ENCODE results near the gene BORCS5.

DNA sequence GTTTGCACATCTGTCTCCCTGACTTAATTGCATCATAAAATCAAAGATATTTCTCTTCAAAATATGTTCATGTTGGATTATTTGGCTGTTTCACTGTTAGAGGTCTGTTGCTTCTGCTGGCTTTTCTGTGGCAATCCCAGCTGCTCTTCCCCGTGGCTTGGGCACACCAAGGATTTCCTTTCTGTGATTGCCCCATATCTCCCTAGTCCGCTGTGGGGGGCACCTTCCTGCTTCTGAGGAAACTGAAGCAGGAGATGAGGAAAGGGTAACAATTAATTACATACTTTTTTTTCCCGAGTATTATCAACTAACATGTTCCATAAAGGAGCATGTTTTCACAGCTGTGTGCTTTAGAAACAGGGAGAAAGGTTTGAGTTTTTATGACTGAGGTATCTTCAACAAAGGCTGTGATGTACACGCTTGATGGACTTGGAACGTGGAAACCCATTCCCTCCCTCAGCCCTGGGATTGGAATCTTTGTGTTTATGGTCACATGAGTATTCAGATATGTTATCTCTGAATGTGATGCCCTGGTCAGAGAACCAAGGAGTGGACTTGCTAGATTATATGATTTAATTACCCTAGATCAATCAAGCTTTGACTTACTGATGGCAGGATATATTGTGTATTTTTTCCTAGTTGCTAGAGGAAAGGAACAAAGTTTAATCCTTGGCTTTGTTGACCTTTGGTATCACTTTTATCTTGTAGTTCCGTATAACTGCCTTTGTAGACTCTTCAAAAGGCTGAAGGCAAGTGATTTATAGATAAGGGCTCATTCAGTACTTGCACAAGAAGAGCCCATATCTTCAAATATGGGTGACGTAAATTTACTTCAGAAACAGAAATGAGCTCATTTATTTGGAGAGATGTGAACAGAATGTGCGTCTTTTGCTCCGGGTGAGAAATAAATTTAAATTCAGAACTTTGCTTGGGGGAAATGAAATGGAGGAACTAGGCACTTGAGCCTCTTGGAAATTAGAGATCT is 46.7 kb downstream of the BORCS5 start:
- TF ChIP-seq, protein P1, sequence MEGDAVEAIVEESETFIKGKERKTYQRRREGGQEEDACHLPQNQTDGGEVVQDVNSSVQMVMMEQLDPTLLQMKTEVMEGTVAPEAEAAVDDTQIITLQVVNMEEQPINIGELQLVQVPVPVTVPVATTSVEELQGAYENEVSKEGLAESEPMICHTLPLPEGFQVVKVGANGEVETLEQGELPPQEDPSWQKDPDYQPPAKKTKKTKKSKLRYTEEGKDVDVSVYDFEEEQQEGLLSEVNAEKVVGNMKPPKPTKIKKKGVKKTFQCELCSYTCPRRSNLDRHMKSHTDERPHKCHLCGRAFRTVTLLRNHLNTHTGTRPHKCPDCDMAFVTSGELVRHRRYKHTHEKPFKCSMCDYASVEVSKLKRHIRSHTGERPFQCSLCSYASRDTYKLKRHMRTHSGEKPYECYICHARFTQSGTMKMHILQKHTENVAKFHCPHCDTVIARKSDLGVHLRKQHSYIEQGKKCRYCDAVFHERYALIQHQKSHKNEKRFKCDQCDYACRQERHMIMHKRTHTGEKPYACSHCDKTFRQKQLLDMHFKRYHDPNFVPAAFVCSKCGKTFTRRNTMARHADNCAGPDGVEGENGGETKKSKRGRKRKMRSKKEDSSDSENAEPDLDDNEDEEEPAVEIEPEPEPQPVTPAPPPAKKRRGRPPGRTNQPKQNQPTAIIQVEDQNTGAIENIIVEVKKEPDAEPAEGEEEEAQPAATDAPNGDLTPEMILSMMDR (IDR thresholded peaks at IDR 0.05; ENCODE audit: insufficient read depth, low read length, poor library complexity, severe bottlenecking): no peak
- TF ChIP-seq EZH2phosphoT487 (conservative IDR thresholded peaks at IDR 0.05; ENCODE audit: low read length): no peak
